ENCODE results near the gene MCC. TPM values are rescaled to one million over a fixed set of nuclear protein-coding genes. Genes with fewer than 3 reads are reported as not detected.

MCC gene
- total and polyA plus RNA-seq, 2 of the 4 experiments (the other 2 are of a cell fraction): 5.0 to 20.6 TPM

DNA sequence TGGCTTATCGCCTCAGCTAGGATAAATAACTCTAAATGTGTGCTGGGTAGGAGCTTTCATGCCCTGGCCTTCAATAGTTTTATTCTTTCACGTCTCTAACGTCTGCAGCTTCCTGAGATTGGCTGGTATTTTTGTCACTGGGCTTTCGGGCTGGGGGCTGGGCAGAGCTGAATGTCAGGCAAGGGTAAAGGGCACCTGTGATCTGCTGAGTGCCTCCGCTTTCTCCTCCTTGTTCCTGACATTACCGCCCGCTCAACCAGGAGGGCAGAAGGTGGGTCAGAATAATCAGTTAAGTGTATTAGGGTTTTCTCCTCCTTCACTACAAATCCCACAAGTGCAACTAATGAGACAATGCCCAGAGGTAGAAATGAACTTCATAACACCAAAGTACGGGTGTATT, 270.1 kb downstream of the MCC start:
- no peak overlapping the region for H2BK20ac ChIP-seq (ENCODE audit: low read depth, low read length)
- H4K91ac ChIP-seq (ENCODE audit: insufficient read depth, low read depth, low read length): no peak overlapping the region
- CTCF ChIA-PET: interaction anchor here (0.6 kb wide), 1 partner anchor 106 kb away, joined by 6 read pairs; no protein-coding TSS in a partner anchor

More for the DNA sequence above, 270.1 kb downstream of the MCC start:
- no peak overlapping the region for H2BK120ac ChIP-seq (ENCODE audit: low read depth, low read length)
- peaks cover 15% of the 10 kb centered on the region for H3K4me1 ChIP-seq (ENCODE audit: control insufficient read depth, insufficient read depth, low read length)
- TF ChIP-seq NFE2L2 (IDR thresholded peaks at IDR 0.05; ENCODE audit: low read depth, low read length) (no peak), FOS (IDR thresholded peaks at IDR 0.05; ENCODE audit: low read depth, low read length) (no peak), POLR2A (IDR thresholded peaks at IDR 0.05; ENCODE audit: low read depth, low read length) (no peak), CTCF (conservative IDR thresholded peaks at IDR 0.05; ENCODE audit: low read depth, low read length) (no peak)
- no peak overlapping the region for H3K4ac ChIP-seq (ENCODE audit: low read depth, low read length)
- no CpG with 5 or more reads among the region's 8 CpGs for WGBS, 2 experiments (ENCODE audit: extremely low coverage in 2 of 2, insufficient read length in 1 of 2)
- DNase-seq (no peak), ATAC-seq (ENCODE audit: low read depth) (no peak)
- peaks cover 41 to 47% of the 10 kb centered on the region in 2 experiments; a peak in 3 of 4 replicates for H3K79me1 ChIP-seq (ENCODE audit: low read depth in 1 of 2, low read length in 2 of 2)
- H3K27ac ChIP-seq (ENCODE audit: insufficient read depth, low read length): no peak overlapping the region
- no peak overlapping the region for H3K23ac ChIP-seq (ENCODE audit: low read depth, low read length)
- H3K9ac ChIP-seq (ENCODE audit: low read depth, low read length): no peak overlapping the region
- H3K4me3 ChIP-seq (ENCODE audit: insufficient read depth, low read depth, low read length): no peak overlapping the region
- H3K9me1 ChIP-seq (ENCODE audit: insufficient read depth, low read length): peaks cover 18% of the 10 kb centered on the region
- H2AFZ ChIP-seq (replicated peaks; ENCODE audit: low read length, poor library complexity): no peak overlapping the region
- peaks cover 19% of the 10 kb centered on the region for H4K20me1 ChIP-seq (ENCODE audit: insufficient read depth, low read length)
- H2AK9ac ChIP-seq (replicated peaks; ENCODE audit: low read depth, low read length, poor library complexity): no peak overlapping the region
- H3K9me3 ChIP-seq (ENCODE audit: control insufficient read depth, insufficient read depth, low read length): no peaks in the 10 kb centered on the region
- H3K27me3 ChIP-seq (ENCODE audit: control insufficient read depth, insufficient read depth, low read length): no peaks in the 10 kb centered on the region
- intact Hi-C loops (cut with micrococcal nuclease): no loop called here
- in situ Hi-C loops (cut with MboI; ENCODE audit: low sequenced_read_pairs): no loop called here
- no peak overlapping the region for H2BK5ac ChIP-seq (ENCODE audit: low read depth, low read length, poor library complexity, severe bottlenecking)
- H4K8ac ChIP-seq (ENCODE audit: low read depth in 2 of 2, low read length in 2 of 2): no peak overlapping the region
- H3K18ac ChIP-seq (ENCODE audit: low read depth, low read length): no peak overlapping the region
- no peak overlapping the region for H4K5ac ChIP-seq (ENCODE audit: low read depth, low read length)
- H3K56ac ChIP-seq (ENCODE audit: extremely low read depth, insufficient read depth, low read length): no peak overlapping the region
- dilution Hi-C loops (cut with HindIII; ENCODE audit: low sequenced_read_pairs, unreplicated experiment): no loop called here
- H3K14ac ChIP-seq (replicated peaks; ENCODE audit: low read depth, low read length): no peak overlapping the region
- no TSS peak for BruUV-seq (replicated peaks)
- POLR2A ChIA-PET (ENCODE audit: unreplicated experiment): no interaction called here
- H3K36me3 ChIP-seq (ENCODE audit: control insufficient read depth, insufficient read depth, low read length): no peaks in the 10 kb centered on the region
- no peak overlapping the region for H2AK5ac ChIP-seq (ENCODE audit: low read depth, low read length)
- no peak overlapping the region for H2BK15ac ChIP-seq (ENCODE audit: low read depth, low read length)
- no peak overlapping the region for H3K4me2 ChIP-seq (ENCODE audit: low read depth, low read length)
